ENCODE measurements around the gene LTBP3.

The LTBP3 gene

DNA sequence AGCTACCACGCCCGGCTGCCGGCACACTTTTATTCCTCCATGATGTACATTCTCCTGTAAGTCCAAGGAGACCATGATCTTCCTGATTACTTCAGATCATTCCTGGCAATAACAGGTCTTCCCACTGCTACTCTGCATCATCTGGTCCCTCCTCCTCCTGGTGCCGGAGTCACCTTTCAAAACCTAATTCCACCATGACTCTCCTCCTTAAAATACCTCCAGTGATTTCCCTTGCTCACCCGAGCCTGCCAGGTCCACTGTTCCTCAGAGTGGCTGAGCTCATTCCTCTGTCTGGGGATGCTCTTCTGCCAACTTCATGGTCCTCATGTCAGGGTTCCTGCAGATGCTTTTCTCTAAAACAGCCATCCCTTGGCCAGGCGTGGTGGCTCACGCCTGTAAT lies 3.9 kb upstream of the LTBP3 start:
- TF ChIP-seq CTCF (IDR thresholded peaks at IDR 0.05; ENCODE audit: low read depth, low read length) = no peak
- no peak overlapping the region for H3K4me3 ChIP-seq (replicated peaks in 1 of 2; ENCODE audit: low read depth in 2 of 2, low read length in 2 of 2)
- no peak for DNase-seq (ENCODE audit: low read depth in 2 of 2)

DNA sequence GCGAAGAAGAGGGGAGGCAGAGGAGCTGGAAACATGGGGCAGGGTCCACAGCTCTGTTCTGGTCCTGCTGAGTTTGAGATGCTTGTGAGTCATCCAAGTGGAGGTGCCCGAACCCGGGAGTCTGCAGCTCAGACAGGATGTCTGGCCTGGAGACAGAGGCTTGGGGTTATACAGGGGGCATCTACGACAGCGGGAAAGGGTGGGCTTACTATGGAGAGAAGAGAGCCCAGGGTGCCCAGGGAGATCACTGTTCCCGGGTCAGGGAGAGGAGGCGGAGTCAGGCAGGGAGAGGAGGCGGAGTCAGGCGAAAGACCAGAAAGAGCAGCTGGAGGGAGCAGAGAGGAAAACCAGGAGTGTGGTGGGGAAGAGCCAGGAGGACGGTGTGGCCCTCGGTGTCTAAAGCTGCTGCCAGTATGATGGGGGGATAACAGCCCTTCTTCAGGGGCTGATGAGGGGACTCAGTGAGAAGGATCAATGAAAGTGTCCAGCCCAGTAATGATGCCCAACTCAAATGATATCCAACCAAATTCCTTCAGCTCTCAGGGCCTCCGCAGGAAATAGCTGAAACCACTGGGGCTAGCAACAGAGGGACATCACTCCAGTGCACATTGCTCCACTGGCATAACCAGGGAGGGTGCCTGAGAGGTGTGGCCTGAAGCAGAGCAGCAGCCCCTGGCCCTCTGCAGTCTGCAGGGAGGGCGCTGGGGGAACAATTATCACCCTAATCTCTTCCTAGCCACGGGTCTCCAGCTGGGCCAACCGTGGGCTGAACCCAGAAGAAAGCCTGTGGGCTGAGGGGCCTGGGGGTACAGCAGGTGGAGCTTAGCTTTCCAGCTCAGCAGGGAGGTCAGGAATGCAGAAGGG lies 2.6 kb upstream of the LTBP3 start:
- H3K4me3 ChIP-seq (replicated peaks in 1 of 2; ENCODE audit: low read depth in 2 of 2, low read length in 2 of 2) = no peak overlapping the region
- TF ChIP-seq CTCF (IDR thresholded peaks at IDR 0.05; ENCODE audit: low read depth, low read length) = no peak
- peak; percentile 63 to 76 for DNase-seq (ENCODE audit: low read depth in 2 of 2)

GRCh38 chr11:65559951-65560537 lies 1.9 kb upstream of the LTBP3 start:
- DNase-seq (ENCODE audit: low read depth in 2 of 2) = peak; percentile 59 to 67
- H3K4me3 ChIP-seq (replicated peaks in 1 of 2; ENCODE audit: low read depth in 2 of 2, low read length in 2 of 2) = no peak overlapping the region
- TF ChIP-seq CTCF (IDR thresholded peaks at IDR 0.05; ENCODE audit: low read depth, low read length) = no peak

DNA sequence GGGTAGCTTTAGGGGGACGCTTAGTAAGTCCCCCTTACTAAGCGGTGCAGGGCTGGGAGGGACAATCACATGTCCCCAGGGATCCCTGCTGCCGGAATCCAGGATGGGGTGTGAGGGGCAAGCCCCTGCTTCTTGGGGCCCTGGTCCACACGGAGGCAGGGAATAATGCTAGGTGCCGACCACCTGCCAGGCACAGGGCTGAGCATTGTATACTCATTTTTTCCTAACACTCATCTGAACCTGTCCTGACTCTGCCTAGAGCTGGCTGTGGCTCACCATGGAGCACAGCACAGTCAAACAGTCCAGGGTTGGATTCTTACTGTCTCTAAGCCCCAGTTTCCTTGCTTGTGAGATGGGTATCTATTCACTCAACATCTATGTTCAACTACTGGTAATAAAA lies 1.4 kb upstream of the LTBP3 start:
- no peak for TF ChIP-seq CTCF (IDR thresholded peaks at IDR 0.05; ENCODE audit: low read depth, low read length)
- no peak for DNase-seq (ENCODE audit: low read depth in 2 of 2)
- no peak overlapping the region for H3K4me3 ChIP-seq (replicated peaks in 1 of 2; ENCODE audit: low read depth in 2 of 2, low read length in 2 of 2)

DNA sequence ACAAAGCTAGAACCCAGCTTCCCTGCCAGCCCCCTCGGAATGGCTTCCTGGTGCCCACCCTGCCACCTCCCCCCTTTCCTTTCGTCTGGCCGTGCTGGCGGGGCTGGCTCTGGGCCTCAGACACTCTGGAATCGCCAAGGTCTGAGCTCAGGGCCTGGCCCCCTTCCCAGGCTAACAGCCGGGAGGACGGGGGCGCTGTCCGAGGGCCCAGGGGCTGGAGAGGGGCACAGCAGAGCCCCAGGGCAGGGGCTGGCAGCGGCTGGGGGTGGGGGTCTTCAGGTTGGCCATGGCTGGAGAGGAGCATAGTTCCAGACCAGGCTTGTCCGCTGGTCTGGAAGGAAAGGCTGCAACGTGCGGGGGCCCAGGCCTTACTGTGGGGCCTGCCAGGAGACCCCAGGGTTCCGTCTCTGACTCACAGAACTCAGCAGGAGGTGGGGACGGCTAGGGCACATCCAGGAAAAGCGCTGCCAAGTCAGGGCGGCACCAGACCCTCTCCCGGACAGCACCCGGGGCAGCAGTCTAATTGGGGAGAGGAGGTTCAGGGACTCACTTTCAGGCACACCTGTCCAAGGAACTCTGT lies 861 bp upstream of the LTBP3 start:
- TF ChIP-seq CTCF (IDR thresholded peaks at IDR 0.05; ENCODE audit: low read depth, low read length) = no peak
- peak; percentile 36 to 71 for DNase-seq (ENCODE audit: low read depth in 2 of 2)
- peak overlapping the region in 1 of 2 donors; percentile 15 for H3K4me3 ChIP-seq (replicated peaks in 1 of 2; ENCODE audit: low read depth in 2 of 2, low read length in 2 of 2)

DNA sequence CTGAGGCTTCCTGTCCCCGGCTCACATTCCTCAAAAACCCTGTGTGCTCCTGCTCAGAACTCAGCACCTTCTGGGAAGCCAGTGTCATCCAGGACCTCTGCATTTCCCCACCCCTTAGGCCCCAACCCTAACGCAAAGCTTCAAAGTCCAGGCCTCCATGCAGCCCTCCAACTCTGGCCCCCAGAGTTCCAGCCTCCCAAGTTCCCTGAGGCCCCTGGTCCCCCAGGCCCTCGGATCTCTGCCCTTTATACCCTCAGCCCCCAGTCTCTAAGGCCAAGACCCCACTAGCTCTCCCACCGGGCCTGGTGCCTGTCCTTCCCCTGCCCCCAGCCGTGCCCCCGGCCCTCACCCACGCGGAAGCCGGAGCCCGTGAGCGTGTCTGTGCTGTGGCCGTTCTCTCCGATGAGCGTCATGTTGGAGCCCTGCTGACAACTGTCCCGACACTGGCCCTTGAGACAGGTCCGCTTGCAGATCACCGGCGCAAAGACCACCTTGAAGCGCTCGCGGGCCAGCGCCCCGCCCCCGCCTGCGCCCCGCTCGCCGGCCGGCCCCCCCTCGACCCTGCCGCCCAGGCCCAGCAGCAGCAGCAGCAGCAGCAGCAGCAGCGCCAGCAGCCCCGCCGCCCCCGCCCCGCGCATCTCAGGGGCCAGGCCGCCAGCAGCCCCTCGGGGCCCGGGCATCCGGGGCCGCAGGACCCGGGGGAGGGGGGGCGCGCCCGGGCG lies 718 bp downstream of the LTBP3 start:
- no peak for DNase-seq (ENCODE audit: low read depth in 2 of 2)
- peak overlapping the region; percentile 58 to 61 for H3K4me3 ChIP-seq (replicated peaks in 1 of 2; ENCODE audit: low read depth in 2 of 2, low read length in 2 of 2)
- no peak for TF ChIP-seq CTCF (IDR thresholded peaks at IDR 0.05; ENCODE audit: low read depth, low read length)

All from cardiac fibroblast (primary cell).